Testis (tissue), 3 donors: ENCODE results near the gene ADAR. TPM values are rescaled to one million over a fixed set of nuclear protein-coding genes. Genes with fewer than 3 reads are reported as not detected.

Source experiments
- DNase-seq: peaks from one replicate; pipeline ENCODE4 v3.0.0-alpha.2; 2019
- H3K27ac ChIP-seq, 2 donors: fragments of 200-600 bp; sonication (generic); one replicate each; pipeline ENCODE4 v1.5.1; 2019
- H3K27me3 ChIP-seq: fragments of 200-600 bp; sonication (generic); one replicate; pipeline ENCODE4 v1.5.1; 2019
- H3K36me3 ChIP-seq: fragments of 200-600 bp; sonication (generic); one replicate; pipeline ENCODE4 v1.5.1; 2017; ENCODE audit warnings: low read depth; ENCODE audit errors: missing control alignments
- H3K4me1 ChIP-seq: fragments of 200-600 bp; sonication (generic); one replicate; pipeline ENCODE4 v1.5.1; 2019
- H3K4me3 ChIP-seq, 2 donors: fragments of 200-600 bp; sonication (generic); one replicate each; pipeline ENCODE4 v1.5.1; 2017 to 2019
- H3K9me3 ChIP-seq: fragments of 200-600 bp; sonication (generic); one replicate; pipeline ENCODE4 v1.5.1; 2017
- POLR2A ChIP-seq: fragments of 450-650 bp; IDR thresholded peaks from one replicate; pipeline ENCODE4 v1.6.1; 2017; ENCODE audit warnings: antibody characterized with exemption, mild to moderate bottlenecking, moderate library complexity
- WGBS, 2 donors: methylation state at CpG; one replicate each; pipeline ENCODE4 v1.1.5; 2018; 5-methylcytosine and 5-hydroxymethylcytosine counted together
- intact Hi-C: fragments of 100-400 bp; cut with DNase I; formaldehyde crosslinking; loops from one replicate; pipeline ENCODE4 v1.15.1; 2023; ENCODE audit warnings: low total_unique reads
- polyA plus RNA-seq: library from polyadenylated mRNA; stranded (reverse); fragments of 350-450 nt; fragmentation: Illumina TruSeq; extraction: RNeasy Lipid Tissue Mini Kit (QIAGEN cat#74804); gene quantifications from one replicate; pipeline ENCODE4 v1.2.3, GENCODE V29; 2014; ENCODE audit warnings: low read depth, low replicate concordance; ENCODE audit not compliant: insufficient read depth
- total RNA-seq, 2 donors: library from RNA; depleted of rRNA; stranded (reverse); fragments of >200 nt; gene quantifications; one replicate each; pipeline ENCODE4 v1.2.3, GENCODE V29; 2016
- TF ChIP-seq, protein P1 (sequence below), 3 experiments: fragments of 450-650 bp in 2 of 3; fragments of 200-600 bp in 1 of 3; sonication (generic) in 1 of 3; IDR thresholded peaks; one replicate each; pipeline ENCODE4 v1.5.1; 2016 to 2019; ENCODE audit warnings: antibody characterized with exemption in 3 of 3, mild to moderate bottlenecking in 2 of 3, moderate library complexity in 1 of 3

The ADAR gene
- total and polyA plus RNA-seq, 3 donors from 2014 or later, result 94.4 to 181 (median 168) TPM

DNA sequence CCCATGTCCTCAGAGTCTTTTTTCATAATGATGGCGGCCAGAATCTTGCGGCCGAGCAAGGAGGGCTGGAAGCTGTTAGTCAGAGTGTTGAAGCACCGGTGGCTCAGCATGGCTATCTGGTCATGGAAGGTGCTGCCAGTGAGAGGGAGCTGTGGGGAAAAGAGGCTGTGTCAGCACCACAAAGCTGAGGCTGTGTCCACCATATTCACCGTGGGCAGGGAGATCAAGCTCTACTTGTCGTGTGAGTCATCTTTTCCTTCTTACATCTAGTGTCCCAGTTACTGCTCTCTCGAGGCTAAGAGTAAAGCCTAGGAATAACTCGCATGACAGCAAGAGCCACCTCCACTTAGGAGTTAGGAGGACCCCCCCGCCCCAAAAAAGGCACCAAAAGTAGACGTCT, 18.2 kb downstream of the ADAR start:
- Histone ChIP-seq H3K4me1 (no peaks in the 10 kb centered on the region), H3K36me3 (no peaks in the 10 kb centered on the region), H3K4me3 (no peak overlapping the region), H3K9me3 (no peaks in the 10 kb centered on the region), H3K27ac (no peak overlapping the region), H3K27me3 (no peaks in the 10 kb centered on the region)
- TF ChIP-seq, protein P1, sequence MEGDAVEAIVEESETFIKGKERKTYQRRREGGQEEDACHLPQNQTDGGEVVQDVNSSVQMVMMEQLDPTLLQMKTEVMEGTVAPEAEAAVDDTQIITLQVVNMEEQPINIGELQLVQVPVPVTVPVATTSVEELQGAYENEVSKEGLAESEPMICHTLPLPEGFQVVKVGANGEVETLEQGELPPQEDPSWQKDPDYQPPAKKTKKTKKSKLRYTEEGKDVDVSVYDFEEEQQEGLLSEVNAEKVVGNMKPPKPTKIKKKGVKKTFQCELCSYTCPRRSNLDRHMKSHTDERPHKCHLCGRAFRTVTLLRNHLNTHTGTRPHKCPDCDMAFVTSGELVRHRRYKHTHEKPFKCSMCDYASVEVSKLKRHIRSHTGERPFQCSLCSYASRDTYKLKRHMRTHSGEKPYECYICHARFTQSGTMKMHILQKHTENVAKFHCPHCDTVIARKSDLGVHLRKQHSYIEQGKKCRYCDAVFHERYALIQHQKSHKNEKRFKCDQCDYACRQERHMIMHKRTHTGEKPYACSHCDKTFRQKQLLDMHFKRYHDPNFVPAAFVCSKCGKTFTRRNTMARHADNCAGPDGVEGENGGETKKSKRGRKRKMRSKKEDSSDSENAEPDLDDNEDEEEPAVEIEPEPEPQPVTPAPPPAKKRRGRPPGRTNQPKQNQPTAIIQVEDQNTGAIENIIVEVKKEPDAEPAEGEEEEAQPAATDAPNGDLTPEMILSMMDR (IDR thresholded peaks at IDR 0.05), result no peak
- TF ChIP-seq POLR2A, result no peak
- intact Hi-C loops, result no loop called here
- WGBS, 2 donors, result 79 to 85% methylated on average over 9 to 10 of the region's 10 CpGs
- DNase-seq, result no peak

DNA sequence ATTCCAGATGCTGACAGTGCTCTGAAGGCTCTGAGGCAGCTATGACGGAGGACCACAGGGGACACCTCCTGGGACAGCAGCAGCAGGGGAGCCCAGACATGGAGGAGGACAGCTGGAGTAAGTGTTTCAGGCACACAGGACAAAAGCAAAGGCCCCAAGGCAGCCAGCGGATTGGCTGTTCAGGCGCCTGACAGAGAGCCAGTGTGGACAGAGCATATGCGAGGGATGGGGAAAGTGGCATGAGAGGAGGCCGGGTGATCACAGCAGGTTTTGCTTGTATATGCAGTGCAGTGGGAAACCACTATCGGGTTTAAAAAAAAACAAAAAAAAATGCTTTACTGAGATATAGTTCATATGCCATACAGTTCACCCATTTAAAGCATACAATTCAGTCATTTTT, 21.3 kb downstream of the ADAR start:
- TF ChIP-seq, protein P1 (IDR thresholded peaks at IDR 0.05), result no peak
- TF ChIP-seq POLR2A, result no peak
- H3K36me3 ChIP-seq, result no peaks in the 10 kb centered on the region
- intact Hi-C loops, result no loop called here
- H3K27ac ChIP-seq, result no peak overlapping the region
- H3K9me3 ChIP-seq, result no peaks in the 10 kb centered on the region
- no peak overlapping the region for H3K4me3 ChIP-seq
- DNase-seq, result no peak
- WGBS, 2 donors, result 90 to 95% methylated on average over 6 of the region's 6 CpGs
- no peaks in the 10 kb centered on the region for H3K4me1 ChIP-seq
- H3K27me3 ChIP-seq, result no peaks in the 10 kb centered on the region

DNA sequence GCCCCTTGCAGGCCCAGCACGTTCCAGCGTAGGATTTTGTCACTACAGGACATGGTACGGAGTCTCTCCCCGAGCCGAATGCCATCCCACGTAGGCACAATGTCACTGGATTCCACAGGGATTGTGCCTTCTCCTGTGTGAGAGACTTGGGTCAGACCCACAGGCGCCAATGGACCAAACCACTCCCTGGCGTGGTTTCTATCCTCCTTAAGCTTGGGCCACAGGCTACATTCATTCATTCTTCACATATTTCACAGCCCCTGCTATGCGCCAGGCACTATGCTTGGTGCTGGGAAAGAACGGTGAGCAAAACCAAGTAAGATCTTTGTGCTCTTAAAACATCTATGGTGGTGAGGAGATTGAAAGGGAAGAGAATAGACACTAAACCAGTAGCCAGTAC, 21.8 kb downstream of the ADAR start:
- no peaks in the 10 kb centered on the region for H3K36me3 ChIP-seq
- WGBS, 2 donors, result 84 to 88% methylated on average over 10 of the region's 10 CpGs
- no peak for TF ChIP-seq POLR2A
- TF ChIP-seq, protein P1 (IDR thresholded peaks at IDR 0.05), result no peak

GRCh38 chr1:154584267-154584994, 23.6 kb downstream of the ADAR start:
- intact Hi-C loops, result no loop called here
- WGBS, 2 donors, result 79 to 89% methylated on average over 9 of the region's 9 CpGs
- Histone ChIP-seq H3K9me3 (no peaks in the 10 kb centered on the region), H3K27me3 (no peaks in the 10 kb centered on the region), H3K36me3 (no peaks in the 10 kb centered on the region), H3K4me1 (no peaks in the 10 kb centered on the region), H3K4me3 (no peak overlapping the region), H3K27ac (no peak overlapping the region)
- TF ChIP-seq, protein P1 (IDR thresholded peaks at IDR 0.05), result no peak
- no peak for TF ChIP-seq POLR2A
- no peak for DNase-seq

More for the DNA sequence above, 21.8 kb downstream of the ADAR start:
- Histone ChIP-seq H3K9me3 (no peaks in the 10 kb centered on the region), H3K27ac (no peak overlapping the region), H3K4me3 (no peak overlapping the region), H3K4me1 (no peaks in the 10 kb centered on the region), H3K27me3 (no peaks in the 10 kb centered on the region)
- intact Hi-C loops, result no loop called here
- no peak for DNase-seq

DNA sequence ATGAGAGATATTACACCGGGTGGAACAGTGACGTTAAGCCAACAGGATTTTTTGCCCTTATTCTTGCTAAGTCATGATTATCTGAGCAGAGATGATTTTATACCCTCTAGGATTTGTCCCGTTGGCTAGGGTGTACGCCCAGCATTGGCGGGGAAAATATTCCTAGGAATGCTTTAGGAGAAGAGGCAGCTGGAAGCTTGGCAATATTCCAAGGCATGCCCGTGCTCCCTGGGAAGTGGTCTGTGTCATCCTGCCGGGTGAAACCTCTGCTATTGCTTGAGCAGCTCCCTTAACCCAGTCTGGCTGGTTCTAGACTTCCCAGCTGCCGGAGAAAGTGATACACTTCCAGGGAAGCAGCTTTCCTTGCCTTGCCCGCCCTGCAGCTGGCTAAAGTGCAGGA, 24.2 kb downstream of the ADAR start:
- WGBS, 2 donors, result 56 to 58% methylated on average over 9 of the region's 9 CpGs
- no peak for DNase-seq
- Histone ChIP-seq H3K4me3 (no peak overlapping the region), H3K4me1 (no peaks in the 10 kb centered on the region), H3K27ac (no peak overlapping the region), H3K27me3 (no peaks in the 10 kb centered on the region), H3K9me3 (no peaks in the 10 kb centered on the region), H3K36me3 (no peaks in the 10 kb centered on the region)
- no peak for TF ChIP-seq POLR2A
- intact Hi-C loops, result no loop called here
